Testis (tissue), 3 donors: ENCODE data around the gene FKBP1B. TPM values are rescaled to one million over a fixed set of nuclear protein-coding genes. Genes with fewer than 3 reads are reported as not detected.

Experiments used
- DNase-seq: peaks from one replicate; pipeline ENCODE4 v3.0.0-alpha.2; 2019
- H3K27ac ChIP-seq, 2 donors: fragments of 200-600 bp; sonication (generic); one replicate each; pipeline ENCODE4 v1.5.1; 2019
- H3K27me3 ChIP-seq: fragments of 200-600 bp; sonication (generic); one replicate; pipeline ENCODE4 v1.5.1; 2019
- H3K36me3 ChIP-seq: fragments of 200-600 bp; sonication (generic); one replicate; pipeline ENCODE4 v1.5.1; 2017; ENCODE audit warnings: low read depth; ENCODE audit errors: missing control alignments
- H3K4me1 ChIP-seq: fragments of 200-600 bp; sonication (generic); one replicate; pipeline ENCODE4 v1.5.1; 2019
- H3K4me3 ChIP-seq, 2 donors: fragments of 200-600 bp; sonication (generic); one replicate each; pipeline ENCODE4 v1.5.1; 2017 to 2019
- H3K9me3 ChIP-seq: fragments of 200-600 bp; sonication (generic); one replicate; pipeline ENCODE4 v1.5.1; 2017
- POLR2A ChIP-seq: fragments of 450-650 bp; IDR thresholded peaks from one replicate; pipeline ENCODE4 v1.6.1; 2017; ENCODE audit warnings: antibody characterized with exemption, mild to moderate bottlenecking, moderate library complexity
- WGBS, 2 donors: methylation state at CpG; one replicate each; pipeline ENCODE4 v1.1.5; 2018; 5-methylcytosine and 5-hydroxymethylcytosine counted together
- intact Hi-C: fragments of 100-400 bp; cut with DNase I; formaldehyde crosslinking; loops from one replicate; pipeline ENCODE4 v1.15.1; 2023; ENCODE audit warnings: low total_unique reads
- polyA plus RNA-seq: library from polyadenylated mRNA; stranded (reverse); fragments of 350-450 nt; fragmentation: Illumina TruSeq; extraction: RNeasy Lipid Tissue Mini Kit (QIAGEN cat#74804); gene quantifications from one replicate; pipeline ENCODE4 v1.2.3, GENCODE V29; 2014; ENCODE audit warnings: low read depth, low replicate concordance; ENCODE audit not compliant: insufficient read depth
- total RNA-seq, 2 donors: library from RNA; depleted of rRNA; stranded (reverse); fragments of >200 nt; gene quantifications; one replicate each; pipeline ENCODE4 v1.2.3, GENCODE V29; 2016
- TF ChIP-seq, protein P1 (sequence below), 3 experiments: fragments of 450-650 bp in 2 of 3; fragments of 200-600 bp in 1 of 3; sonication (generic) in 1 of 3; IDR thresholded peaks; one replicate each; pipeline ENCODE4 v1.5.1; 2016 to 2019; ENCODE audit warnings: antibody characterized with exemption in 3 of 3, mild to moderate bottlenecking in 2 of 3, moderate library complexity in 1 of 3

The FKBP1B gene
- total and polyA plus RNA-seq, 3 donors from 2014 or later = 2.7 to 3.6 (median 3.0) TPM

- H3K4me3 ChIP-seq = no peak overlapping the region
- no peak for TF ChIP-seq POLR2A
- TF ChIP-seq, protein P1, sequence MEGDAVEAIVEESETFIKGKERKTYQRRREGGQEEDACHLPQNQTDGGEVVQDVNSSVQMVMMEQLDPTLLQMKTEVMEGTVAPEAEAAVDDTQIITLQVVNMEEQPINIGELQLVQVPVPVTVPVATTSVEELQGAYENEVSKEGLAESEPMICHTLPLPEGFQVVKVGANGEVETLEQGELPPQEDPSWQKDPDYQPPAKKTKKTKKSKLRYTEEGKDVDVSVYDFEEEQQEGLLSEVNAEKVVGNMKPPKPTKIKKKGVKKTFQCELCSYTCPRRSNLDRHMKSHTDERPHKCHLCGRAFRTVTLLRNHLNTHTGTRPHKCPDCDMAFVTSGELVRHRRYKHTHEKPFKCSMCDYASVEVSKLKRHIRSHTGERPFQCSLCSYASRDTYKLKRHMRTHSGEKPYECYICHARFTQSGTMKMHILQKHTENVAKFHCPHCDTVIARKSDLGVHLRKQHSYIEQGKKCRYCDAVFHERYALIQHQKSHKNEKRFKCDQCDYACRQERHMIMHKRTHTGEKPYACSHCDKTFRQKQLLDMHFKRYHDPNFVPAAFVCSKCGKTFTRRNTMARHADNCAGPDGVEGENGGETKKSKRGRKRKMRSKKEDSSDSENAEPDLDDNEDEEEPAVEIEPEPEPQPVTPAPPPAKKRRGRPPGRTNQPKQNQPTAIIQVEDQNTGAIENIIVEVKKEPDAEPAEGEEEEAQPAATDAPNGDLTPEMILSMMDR (IDR thresholded peaks at IDR 0.05) = no peak
- H3K9me3 ChIP-seq = no peaks in the 10 kb centered on the region
- H3K36me3 ChIP-seq = no peaks in the 10 kb centered on the region
- WGBS, 2 donors = 88 to 97% methylated on average over 6 of the region's 6 CpGs
- no peaks in the 10 kb centered on the region for H3K27me3 ChIP-seq
- DNase-seq = no peak
- no peaks in the 10 kb centered on the region for H3K4me1 ChIP-seq
- intact Hi-C loops = no loop called here
- no peak overlapping the region for H3K27ac ChIP-seq
Measured at GRCh38 chr2:24055750-24056149, 6.2 kb downstream of the FKBP1B start.

DNA sequence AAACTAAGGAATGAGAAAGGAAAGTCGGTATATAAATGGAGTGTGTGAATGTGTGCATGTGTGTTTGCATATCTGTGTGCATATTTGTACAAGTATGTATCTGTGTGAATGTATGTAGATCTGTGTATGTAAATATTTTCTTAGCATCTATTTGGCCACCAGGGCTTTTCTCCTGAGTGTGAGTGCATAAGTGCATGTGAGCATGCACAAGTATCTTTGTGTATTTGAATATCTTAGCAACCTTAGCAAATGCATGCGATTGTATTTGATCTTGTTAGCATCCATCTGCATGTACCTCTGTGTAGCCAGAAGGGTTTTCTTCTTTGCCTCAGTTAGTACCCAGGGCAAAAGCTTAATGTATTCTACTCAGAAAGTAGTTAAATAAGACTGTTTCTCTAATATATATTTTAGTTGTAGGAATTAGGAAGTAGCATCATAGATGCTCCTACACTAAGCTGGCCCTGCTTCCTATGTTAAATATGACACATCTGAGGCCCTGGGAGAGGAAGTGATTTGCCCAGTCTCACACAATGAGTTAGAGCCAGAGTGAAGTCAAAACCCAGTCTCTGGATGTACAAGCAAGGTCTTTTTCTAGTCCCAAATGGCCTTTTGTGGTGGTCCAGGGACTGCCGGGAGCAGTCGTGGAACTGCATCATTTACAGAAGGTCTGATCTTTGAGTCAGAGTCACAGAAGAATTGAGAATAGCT, 9.2 kb downstream of the FKBP1B start:
- Histone ChIP-seq H3K4me3 (no peak overlapping the region), H3K9me3 (no peaks in the 10 kb centered on the region), H3K27ac (no peak overlapping the region), H3K4me1 (no peaks in the 10 kb centered on the region), H3K36me3 (no peaks in the 10 kb centered on the region), H3K27me3 (no peaks in the 10 kb centered on the region)
- 83 to 91% methylated on average over 4 of the region's 4 CpGs for whole genome bisulfite sequencing, 2 donors
- no peak for TF ChIP-seq POLR2A
- TF ChIP-seq, protein P1 (IDR thresholded peaks at IDR 0.05) = no peak
- intact Hi-C loops = no loop called here
- DNase-seq = no peak

DNA sequence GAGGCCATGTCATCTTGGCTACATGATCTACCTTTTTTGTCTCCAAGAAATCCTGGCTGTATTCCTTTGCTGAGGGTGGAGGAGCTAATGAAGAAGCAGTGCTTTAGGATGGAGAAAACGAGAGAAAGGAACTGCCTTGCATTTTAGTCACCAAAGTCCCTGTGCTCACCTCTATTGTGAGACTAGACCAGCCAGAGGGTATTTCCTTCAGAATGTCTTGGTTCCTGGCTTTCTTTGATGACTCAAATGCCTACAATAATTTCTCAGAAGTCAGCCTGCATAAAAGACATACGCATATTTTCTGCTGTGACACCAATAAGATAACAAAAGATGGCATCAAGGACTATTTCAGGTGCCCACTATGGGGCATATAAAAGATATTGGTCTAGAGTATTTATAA, 15.8 kb downstream of the FKBP1B start:
- H3K27ac ChIP-seq = no peak overlapping the region
- H3K27me3 ChIP-seq = no peaks in the 10 kb centered on the region
- no peaks in the 10 kb centered on the region for H3K4me1 ChIP-seq
- 81 to 87% methylated on average over 2 of the region's 2 CpGs for WGBS, 2 donors
- DNase-seq = no peak
- TF ChIP-seq, protein P1 (IDR thresholded peaks at IDR 0.05) = no peak
- no peak for TF ChIP-seq POLR2A
- H3K36me3 ChIP-seq = no peaks in the 10 kb centered on the region
- no peak overlapping the region for H3K4me3 ChIP-seq
- H3K9me3 ChIP-seq = no peaks in the 10 kb centered on the region
- intact Hi-C loops = no loop called here

GRCh38 chr2:24072259-24072658, 22.7 kb downstream of the FKBP1B start:
- WGBS, 2 donors = 92% methylated on average over 4 of the region's 4 CpGs

More at GRCh38 chr2:24072259-24072658, 22.7 kb downstream of the FKBP1B start:
- H3K27me3 ChIP-seq = no peaks in the 10 kb centered on the region
- no peak overlapping the region for H3K4me3 ChIP-seq
- DNase-seq = no peak
- no peaks in the 10 kb centered on the region for H3K36me3 ChIP-seq
- TF ChIP-seq POLR2A = no peak
- TF ChIP-seq, protein P1 (IDR thresholded peaks at IDR 0.05) = no peak
- peaks cover 6% of the 10 kb centered on the region for H3K4me1 ChIP-seq
- intact Hi-C loops = no loop called here
- no peaks in the 10 kb centered on the region for H3K9me3 ChIP-seq
- H3K27ac ChIP-seq = no peak overlapping the region
